ENCODE results near the gene ZNF200.
"Not testable (repeated sequence)": the region's sequence is repeated elsewhere in the genome, so short reads cannot be mapped to it uniquely, and the experiment has no call there.

The ZNF200 gene

GRCh38 chr16:3252967-3253366 is 18.0 kb upstream of the ZNF200 start:
- no peak for DNase-seq (ENCODE audit: low read depth in 2 of 2)

GRCh38 chr16:3249451-3249850 is 14.5 kb upstream of the ZNF200 start:
- DNase-seq (ENCODE audit: low read depth in 2 of 2): no peak

- no peak for DNase-seq (ENCODE audit: low read depth in 2 of 2)
Observed at GRCh38 chr16:3249020-3249419, 14.1 kb upstream of the ZNF200 start.

- DNase-seq (ENCODE audit: low read depth in 2 of 2): no peak
Observed at GRCh38 chr16:3248596-3248995, 13.6 kb upstream of the ZNF200 start.

GRCh38 chr16:3246876-3247275 is 11.9 kb upstream of the ZNF200 start:
- DNase-seq (ENCODE audit: low read depth in 2 of 2): no peak

- no peak for DNase-seq (ENCODE audit: low read depth in 2 of 2)
Observed at GRCh38 chr16:3246002-3246401, 11.0 kb upstream of the ZNF200 start.

GRCh38 chr16:3243882-3244281 is 8.9 kb upstream of the ZNF200 start:
- DNase-seq (ENCODE audit: low read depth in 2 of 2): no peak

- no peak for DNase-seq (ENCODE audit: low read depth in 2 of 2)
Observed at GRCh38 chr16:3242709-3243108, 7.8 kb upstream of the ZNF200 start.

- no peak for DNase-seq (ENCODE audit: low read depth in 2 of 2)
Observed at GRCh38 chr16:3241761-3242160, 6.8 kb upstream of the ZNF200 start.

- DNase-seq (ENCODE audit: low read depth in 2 of 2): no peak
Observed at GRCh38 chr16:3235856-3236669, 1.1 kb upstream of the ZNF200 start.

- no peak for DNase-seq (ENCODE audit: low read depth in 2 of 2)
Observed at GRCh38 chr16:3234543-3234856, 458 bp downstream of the ZNF200 start.

GRCh38 chr16:3223913-3224515 is 10.9 kb downstream of the ZNF200 start:
- DNase-seq (ENCODE audit: low read depth in 2 of 2): no peak

- no peak for DNase-seq (ENCODE audit: low read depth in 2 of 2)
Observed at GRCh38 chr16:3220839-3221238, 14.1 kb downstream of the ZNF200 start.

GRCh38 chr16:3216263-3216640 is 18.7 kb downstream of the ZNF200 start:
- DNase-seq (ENCODE audit: low read depth in 2 of 2): no peak

GRCh38 chr16:3215601-3216262 is 19.2 kb downstream of the ZNF200 start:
- DNase-seq (ENCODE audit: low read depth in 2 of 2): no peak

- no peak for DNase-seq (ENCODE audit: low read depth in 2 of 2)
Observed at GRCh38 chr16:3214904-3215600, 19.9 kb downstream of the ZNF200 start.

GRCh38 chr16:3212567-3212966 is 22.4 kb downstream of the ZNF200 start:
- DNase-seq (ENCODE audit: low read depth in 2 of 2): no peak

- DNase-seq (ENCODE audit: low read depth in 2 of 2): no peak
Observed at GRCh38 chr16:3212006-3212405, 23.0 kb downstream of the ZNF200 start.

- DNase-seq (ENCODE audit: low read depth in 2 of 2): no peak
Observed at GRCh38 chr16:3207086-3207953, 27.6 kb downstream of the ZNF200 start.

- DNase-seq (ENCODE audit: low read depth in 2 of 2): not testable (repeated sequence)
Observed at GRCh38 chr16:3205939-3206338, 29.0 kb downstream of the ZNF200 start.

GRCh38 chr16:3202903-3203539 is 31.9 kb downstream of the ZNF200 start:
- no peak for DNase-seq (ENCODE audit: low read depth in 2 of 2)

Measured in fibroblast of skin of left biceps (primary cell).